Parathyroid adenoma (tissue), 2 donors: ENCODE results near the gene HHATL.
A peak's percentile ranks its signal among the peaks of the same experiment; 100 is the strongest.

Experiments used
- H2AFZ ChIP-seq: fragments of 300-600 bp; sonication (generic); one replicate; pipeline ENCODE4 v1.7.0; 2017; ENCODE audit warnings: antibody characterized with exemption, mild to moderate bottlenecking
- H3K27ac ChIP-seq: fragments of 300-600 bp; sonication (generic); one replicate; pipeline ENCODE4 v1.7.0; 2017
- H3K27me3 ChIP-seq: fragments of 300-600 bp; sonication (generic); one replicate; pipeline ENCODE4 v1.7.0; 2017; ENCODE audit warnings: low read length; ENCODE audit not compliant: control insufficient read depth, insufficient read depth
- H3K36me3 ChIP-seq: fragments of 300-600 bp; sonication (generic); one replicate; pipeline ENCODE4 v1.7.0; 2017; ENCODE audit warnings: low read length; ENCODE audit not compliant: control insufficient read depth, insufficient read depth
- H3K4me1 ChIP-seq: fragments of 300-600 bp; sonication (generic); one replicate; pipeline ENCODE4 v1.7.0; 2017; ENCODE audit warnings: control low read depth
- H3K4me2 ChIP-seq: fragments of 300-600 bp; sonication (generic); one replicate; pipeline ENCODE4 v1.7.0; 2017; ENCODE audit warnings: low read length
- H3K4me3 ChIP-seq: fragments of 300-600 bp; sonication (generic); one replicate; pipeline ENCODE4 v1.7.0; 2017; ENCODE audit warnings: low read depth, low read length
- H3K79me2 ChIP-seq: fragments of 300-600 bp; sonication (generic); one replicate; pipeline ENCODE4 v1.7.0; 2017; ENCODE audit warnings: control low read depth
- H3K9ac ChIP-seq: fragments of 300-600 bp; sonication (generic); one replicate; pipeline ENCODE4 v1.7.0; 2017; ENCODE audit warnings: mild to moderate bottlenecking
- H3K9me3 ChIP-seq: fragments of 300-600 bp; sonication (generic); one replicate; pipeline ENCODE4 v1.7.0; 2017; ENCODE audit warnings: low read length; ENCODE audit not compliant: control insufficient read depth
- TF ChIP-seq, protein P1 (sequence below): fragments of 300-600 bp; sonication (generic); IDR thresholded peaks from one replicate; pipeline ENCODE4 v1.7.0; 2017; ENCODE audit warnings: antibody characterized with exemption, mild to moderate bottlenecking
- donor health status: primary hyperparathyroidism.

The HHATL gene

DNA sequence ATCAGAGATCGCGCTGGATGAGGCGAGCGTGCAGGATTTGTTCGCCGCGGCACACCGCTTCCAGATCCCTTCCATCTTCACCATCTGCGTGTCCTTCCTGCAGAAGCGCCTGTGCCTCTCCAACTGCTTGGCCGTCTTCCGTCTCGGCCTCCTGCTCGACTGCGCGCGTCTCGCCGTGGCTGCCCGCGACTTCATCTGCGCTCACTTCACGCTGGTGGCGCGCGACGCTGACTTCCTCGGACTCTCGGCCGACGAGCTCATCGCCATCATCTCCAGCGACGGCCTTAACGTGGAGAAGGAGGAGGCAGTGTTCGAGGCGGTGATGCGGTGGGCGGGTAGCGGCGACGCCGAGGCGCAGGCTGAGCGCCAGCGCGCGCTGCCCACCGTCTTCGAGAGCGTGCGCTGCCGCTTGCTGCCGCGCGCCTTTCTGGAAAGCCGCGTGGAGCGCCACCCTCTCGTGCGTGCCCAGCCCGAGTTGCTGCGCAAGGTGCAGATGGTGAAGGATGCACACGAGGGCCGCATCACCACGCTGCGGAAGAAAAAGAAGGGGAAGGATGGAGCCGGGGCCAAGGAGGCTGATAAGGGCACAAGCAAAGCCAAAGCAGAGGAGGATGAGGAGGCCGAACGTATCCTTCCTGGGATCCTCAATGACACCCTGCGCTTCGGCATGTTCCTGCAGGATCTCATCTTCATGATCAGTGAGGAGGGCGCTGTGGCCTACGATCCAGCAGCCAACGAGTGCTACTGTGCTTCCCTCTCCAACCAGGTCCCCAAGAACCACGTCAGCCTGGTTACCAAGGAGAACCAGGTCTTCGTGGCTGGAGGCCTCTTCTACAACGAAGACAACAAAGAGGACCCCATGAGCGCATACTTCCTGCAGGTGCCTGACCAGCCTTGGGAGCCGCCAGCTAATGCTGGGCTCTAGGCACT, 16.4 kb downstream of the HHATL start:
- TF ChIP-seq, protein P1, sequence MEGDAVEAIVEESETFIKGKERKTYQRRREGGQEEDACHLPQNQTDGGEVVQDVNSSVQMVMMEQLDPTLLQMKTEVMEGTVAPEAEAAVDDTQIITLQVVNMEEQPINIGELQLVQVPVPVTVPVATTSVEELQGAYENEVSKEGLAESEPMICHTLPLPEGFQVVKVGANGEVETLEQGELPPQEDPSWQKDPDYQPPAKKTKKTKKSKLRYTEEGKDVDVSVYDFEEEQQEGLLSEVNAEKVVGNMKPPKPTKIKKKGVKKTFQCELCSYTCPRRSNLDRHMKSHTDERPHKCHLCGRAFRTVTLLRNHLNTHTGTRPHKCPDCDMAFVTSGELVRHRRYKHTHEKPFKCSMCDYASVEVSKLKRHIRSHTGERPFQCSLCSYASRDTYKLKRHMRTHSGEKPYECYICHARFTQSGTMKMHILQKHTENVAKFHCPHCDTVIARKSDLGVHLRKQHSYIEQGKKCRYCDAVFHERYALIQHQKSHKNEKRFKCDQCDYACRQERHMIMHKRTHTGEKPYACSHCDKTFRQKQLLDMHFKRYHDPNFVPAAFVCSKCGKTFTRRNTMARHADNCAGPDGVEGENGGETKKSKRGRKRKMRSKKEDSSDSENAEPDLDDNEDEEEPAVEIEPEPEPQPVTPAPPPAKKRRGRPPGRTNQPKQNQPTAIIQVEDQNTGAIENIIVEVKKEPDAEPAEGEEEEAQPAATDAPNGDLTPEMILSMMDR: no peak
- Histone ChIP-seq H3K4me2 (no peak overlapping the region), H3K4me1 (peaks cover 4% of the 10 kb centered on the region), H3K9ac (no peak overlapping the region), H3K27ac (no peak overlapping the region), H2AFZ (peak overlapping the region; percentile 75), H3K9me3 (no peaks in the 10 kb centered on the region), H3K79me2 (no peaks in the 10 kb centered on the region), H3K27me3 (no peaks in the 10 kb centered on the region), H3K4me3 (no peak overlapping the region), H3K36me3 (no peaks in the 10 kb centered on the region)

DNA sequence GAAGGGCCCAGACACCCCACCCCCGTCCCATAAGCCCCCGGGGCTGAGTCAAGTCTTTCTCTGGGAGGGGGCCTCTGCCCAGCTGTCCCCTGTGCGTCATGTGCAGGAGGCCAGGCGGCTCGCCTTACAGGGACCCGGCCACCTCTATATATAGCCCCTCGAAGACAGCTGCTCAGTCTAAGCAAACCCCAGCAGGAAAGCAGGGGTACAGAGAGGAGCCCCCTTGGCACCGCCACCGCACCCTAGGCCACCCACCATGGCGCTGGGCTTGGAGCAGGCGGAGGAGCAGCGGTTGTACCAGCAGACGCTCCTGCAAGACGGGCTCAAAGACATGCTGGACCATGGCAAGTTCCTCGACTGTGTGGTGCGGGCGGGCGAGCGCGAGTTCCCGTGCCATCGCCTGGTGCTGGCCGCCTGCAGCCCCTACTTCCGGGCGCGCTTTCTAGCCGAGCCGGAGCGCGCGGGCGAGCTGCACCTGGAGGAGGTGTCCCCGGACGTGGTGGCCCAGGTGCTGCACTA, 17.2 kb downstream of the HHATL start, which contains the start of gene KLHL40:
Gene KLHL40 (plus strand): TSS at position 175 of the 519 bp plus-strand sequence. CDS start 82 bp downstream, at position 257.
- H3K79me2 ChIP-seq: no peaks in the 10 kb centered on the region
- no peaks in the 10 kb centered on the region for H3K36me3 ChIP-seq
- peaks cover 4% of the 10 kb centered on the region for H3K4me1 ChIP-seq
- H3K4me2 ChIP-seq: no peak within 1 kb of the TSS
- TF ChIP-seq, protein P1: no peak
- H3K9ac ChIP-seq: no peak within 1 kb of the TSS
- no peaks in the 10 kb centered on the region for H3K9me3 ChIP-seq
- H3K27ac ChIP-seq: no peak within 1 kb of the TSS
- H3K27me3 ChIP-seq: no peaks in the 10 kb centered on the region
- H2AFZ ChIP-seq: peak within 1 kb of the TSS; percentile 75
- H3K4me3 ChIP-seq: no peak within 1 kb of the TSS

DNA sequence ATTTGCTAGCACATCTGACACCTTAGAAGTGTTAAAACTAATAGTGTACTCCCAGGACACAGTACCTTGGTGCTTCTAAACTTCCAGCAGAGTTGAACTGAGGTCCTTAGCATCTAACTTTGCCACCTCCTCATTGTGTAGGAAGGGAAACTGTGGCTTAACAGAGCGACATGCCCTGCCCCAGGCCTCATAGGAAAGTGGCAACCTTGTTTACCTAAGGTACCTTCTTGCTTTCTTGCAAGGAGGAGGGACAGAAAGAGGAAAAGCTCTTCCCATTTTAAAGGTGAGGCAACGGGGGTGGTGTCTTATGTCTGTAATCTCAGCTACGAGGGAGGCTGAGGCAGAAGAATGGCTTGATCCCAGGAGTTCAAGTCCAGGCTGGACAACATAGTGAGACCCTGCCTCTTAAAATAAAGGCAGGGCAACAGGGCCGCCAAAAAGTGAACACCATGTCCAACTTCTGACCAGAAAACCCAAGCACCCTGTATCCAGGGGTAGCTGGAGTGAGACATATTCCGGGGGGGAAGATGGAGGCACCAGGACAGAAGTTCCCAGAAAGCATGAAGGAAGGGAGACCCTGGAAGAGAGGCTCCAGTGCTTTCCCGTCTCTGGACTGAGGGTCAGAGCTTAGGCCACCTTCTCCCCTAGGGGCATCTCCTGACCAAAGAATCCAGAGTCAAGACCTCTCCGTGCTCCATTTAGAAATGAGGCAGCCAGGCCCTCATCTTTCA, 17.8 kb downstream of the HHATL start:
- H2AFZ ChIP-seq: no peak overlapping the region
- H3K79me2 ChIP-seq: no peaks in the 10 kb centered on the region
- H3K4me2 ChIP-seq: no peak overlapping the region
- no peaks in the 10 kb centered on the region for H3K27me3 ChIP-seq
- peaks cover 4% of the 10 kb centered on the region for H3K4me1 ChIP-seq
- no peaks in the 10 kb centered on the region for H3K9me3 ChIP-seq
- TF ChIP-seq, protein P1: no peak
- no peak overlapping the region for H3K4me3 ChIP-seq
- H3K27ac ChIP-seq: no peak overlapping the region
- H3K9ac ChIP-seq: no peak overlapping the region
- H3K36me3 ChIP-seq: no peaks in the 10 kb centered on the region

DNA sequence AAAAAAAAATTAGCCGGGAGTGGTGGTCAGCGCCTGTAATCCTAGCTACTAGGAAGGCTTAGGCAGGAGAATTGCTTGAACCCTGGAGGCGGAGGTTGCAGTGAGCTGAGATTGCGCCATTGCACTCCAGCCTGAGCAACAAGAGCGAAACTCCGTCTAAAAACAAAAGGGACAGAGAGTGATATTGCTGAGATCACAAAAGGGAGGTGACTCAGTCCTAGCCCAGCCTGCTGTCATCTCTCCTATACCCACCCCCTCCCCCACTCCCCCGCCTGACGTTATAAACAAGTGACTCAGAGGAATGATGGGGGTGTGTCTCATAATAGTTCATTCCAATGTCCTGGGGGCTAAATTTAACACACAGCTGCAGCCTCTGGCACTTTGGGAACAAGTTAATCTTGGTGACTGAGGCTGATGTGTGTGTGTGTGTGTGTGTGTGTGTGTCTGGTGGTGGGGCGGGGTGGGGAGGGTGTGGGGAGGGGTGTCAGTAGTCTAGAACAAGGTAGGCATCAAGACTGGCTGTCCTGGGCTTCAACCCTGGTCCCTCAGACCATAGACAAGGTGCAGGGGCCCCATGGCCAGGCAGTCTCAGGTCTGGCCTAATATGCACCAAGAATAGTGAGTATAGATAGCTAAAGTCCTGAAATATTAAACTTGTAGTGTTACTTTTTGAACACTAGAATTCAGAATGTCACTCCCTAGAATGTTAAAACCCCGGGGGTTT, 18.6 kb downstream of the HHATL start:
- peaks cover 4% of the 10 kb centered on the region for H3K4me1 ChIP-seq
- TF ChIP-seq, protein P1: no peak
- no peaks in the 10 kb centered on the region for H3K79me2 ChIP-seq
- no peak overlapping the region for H3K4me3 ChIP-seq
- H3K4me2 ChIP-seq: no peak overlapping the region
- no peak overlapping the region for H3K9ac ChIP-seq
- H3K27me3 ChIP-seq: no peaks in the 10 kb centered on the region
- no peaks in the 10 kb centered on the region for H3K9me3 ChIP-seq
- H2AFZ ChIP-seq: no peak overlapping the region
- no peaks in the 10 kb centered on the region for H3K36me3 ChIP-seq
- no peak overlapping the region for H3K27ac ChIP-seq
